Stimulated activated CD8-positive, alpha-beta memory T cell treated with anti-CD3 and anti-CD28 coated beads, Interleukin-2, amount 100 ng/mL, for 1 hour (primary cell): ENCODE data around the gene ZBTB5.
"Not testable (repeated sequence)": the region's sequence is repeated elsewhere in the genome, so short reads cannot be mapped to it uniquely, and the experiment has no call there.

Experiments used
- DNase-seq, 2 donors: peaks; one replicate each; pipeline ENCODE4 v3.0.0-alpha.2; 2020; ENCODE audit warnings: low read depth in 2 of 2

Gene ZBTB5

GRCh38 chr9:37486256-37486615, 21.0 kb upstream of the ZBTB5 start:
- DNase-seq, result no peak

- DNase-seq, result peak; percentile 94
Measured at GRCh38 chr9:37485389-37486255, 20.4 kb upstream of the ZBTB5 start, which contains the start of gene POLR1E. Gene POLR1E (plus strand): TSS chr9:37485948. CDS start chr9:37486048, 100 bp downstream.

GRCh38 chr9:37480759-37481158, 15.5 kb upstream of the ZBTB5 start:
- no peak for DNase-seq

- DNase-seq, result not testable (repeated sequence)
Measured at GRCh38 chr9:37477987-37478619, 12.9 kb upstream of the ZBTB5 start.

- not testable (repeated sequence) for DNase-seq
Measured at GRCh38 chr9:37477443-37477842, 12.2 kb upstream of the ZBTB5 start.

- no peak for DNase-seq
Measured at GRCh38 chr9:37476930-37477329, 11.7 kb upstream of the ZBTB5 start.

- no peak for DNase-seq
Measured at GRCh38 chr9:37474438-37474837, 9.2 kb upstream of the ZBTB5 start.

GRCh38 chr9:37473982-37474381, 8.7 kb upstream of the ZBTB5 start:
- DNase-seq, result not testable (repeated sequence)

- DNase-seq, result no peak
Measured at GRCh38 chr9:37471942-37472684, 6.9 kb upstream of the ZBTB5 start.

- no peak for DNase-seq
Measured at GRCh38 chr9:37468620-37469019, 3.4 kb upstream of the ZBTB5 start.

- not testable (repeated sequence) for DNase-seq
Measured at GRCh38 chr9:37467530-37467929, 2.3 kb upstream of the ZBTB5 start.

- no peak for DNase-seq
Measured at GRCh38 chr9:37466037-37466709, 923 bp upstream of the ZBTB5 start.

- DNase-seq, result peak; percentile 21 to 76
Measured at GRCh38 chr9:37464426-37465248, 613 bp downstream of the ZBTB5 start.

- no peak for DNase-seq
Measured at GRCh38 chr9:37464006-37464405, 1.2 kb downstream of the ZBTB5 start.

- no peak for DNase-seq
Measured at GRCh38 chr9:37456817-37457216, 8.4 kb downstream of the ZBTB5 start.

- DNase-seq, result no peak
Measured at GRCh38 chr9:37455884-37456647, 9.2 kb downstream of the ZBTB5 start.

- DNase-seq, result no peak
Measured at GRCh38 chr9:37454238-37454637, 11.0 kb downstream of the ZBTB5 start.

- DNase-seq, result no peak
Measured at GRCh38 chr9:37453827-37454226, 11.4 kb downstream of the ZBTB5 start.

- DNase-seq, result no peak
Measured at GRCh38 chr9:37452611-37453010, 12.6 kb downstream of the ZBTB5 start.

- DNase-seq, result no peak
Measured at GRCh38 chr9:37451628-37452027, 13.6 kb downstream of the ZBTB5 start.
